HG02970 (cell line): Measurements from ENCODE around the gene KCNG2.
"Not testable (repeated sequence)": the region's sequence is repeated elsewhere in the genome, so short reads cannot be mapped to it uniquely, and the experiment has no call there.

ENCODE experiments used
- ATAC-seq: cut with Tn5 transposase; IDR thresholded peaks from one replicate; pipeline ENCODE4 v1.9.1; 2021; ENCODE audit warnings: mild to moderate bottlenecking, moderate library complexity, moderate number of reproducible peaks; ENCODE audit not compliant: unreplicated experiment, low FRiP score

Gene KCNG2

DNA sequence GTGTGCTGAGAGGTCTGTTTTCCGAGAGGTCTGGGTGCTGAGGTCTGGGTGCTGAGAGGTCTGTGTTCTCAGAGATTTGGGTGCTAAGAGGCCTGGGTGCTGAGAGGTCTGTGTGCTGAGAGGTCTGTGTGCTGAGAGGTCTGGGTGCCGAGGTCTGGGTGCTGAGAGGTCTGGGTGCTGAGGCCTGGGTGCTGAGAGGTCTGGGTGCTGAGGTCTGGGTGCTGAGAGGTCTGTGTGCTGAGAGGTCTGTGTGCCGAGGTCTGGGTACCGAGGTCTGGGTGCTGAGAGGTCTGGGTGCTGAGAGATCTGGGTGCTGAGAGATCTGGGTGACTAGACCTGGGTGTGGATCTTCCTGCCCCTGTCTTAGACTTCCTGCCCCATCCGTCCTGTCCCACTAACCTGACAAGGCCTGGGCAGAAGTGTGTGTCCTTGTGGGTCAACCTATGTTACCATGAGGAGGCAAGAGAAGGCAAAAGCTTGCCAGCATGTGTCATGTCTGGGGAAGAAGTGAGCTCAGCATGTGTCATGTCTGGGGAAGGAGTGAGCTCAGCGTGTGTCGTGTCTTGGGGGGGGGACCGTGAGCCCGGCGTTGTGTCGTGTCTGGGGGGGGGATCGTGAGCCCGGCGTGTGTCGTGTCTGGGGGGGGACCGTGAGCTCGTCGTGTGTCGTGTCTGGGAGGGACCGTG lies 69.3 kb downstream of the KCNG2 start:
- no peak for ATAC-seq

- no peak for ATAC-seq
Measured at GRCh38 chr18:79867666-79868065, 69.9 kb downstream of the KCNG2 start.

GRCh38 chr18:79868168-79868784 lies 70.5 kb downstream of the KCNG2 start:
- no peak for ATAC-seq

DNA sequence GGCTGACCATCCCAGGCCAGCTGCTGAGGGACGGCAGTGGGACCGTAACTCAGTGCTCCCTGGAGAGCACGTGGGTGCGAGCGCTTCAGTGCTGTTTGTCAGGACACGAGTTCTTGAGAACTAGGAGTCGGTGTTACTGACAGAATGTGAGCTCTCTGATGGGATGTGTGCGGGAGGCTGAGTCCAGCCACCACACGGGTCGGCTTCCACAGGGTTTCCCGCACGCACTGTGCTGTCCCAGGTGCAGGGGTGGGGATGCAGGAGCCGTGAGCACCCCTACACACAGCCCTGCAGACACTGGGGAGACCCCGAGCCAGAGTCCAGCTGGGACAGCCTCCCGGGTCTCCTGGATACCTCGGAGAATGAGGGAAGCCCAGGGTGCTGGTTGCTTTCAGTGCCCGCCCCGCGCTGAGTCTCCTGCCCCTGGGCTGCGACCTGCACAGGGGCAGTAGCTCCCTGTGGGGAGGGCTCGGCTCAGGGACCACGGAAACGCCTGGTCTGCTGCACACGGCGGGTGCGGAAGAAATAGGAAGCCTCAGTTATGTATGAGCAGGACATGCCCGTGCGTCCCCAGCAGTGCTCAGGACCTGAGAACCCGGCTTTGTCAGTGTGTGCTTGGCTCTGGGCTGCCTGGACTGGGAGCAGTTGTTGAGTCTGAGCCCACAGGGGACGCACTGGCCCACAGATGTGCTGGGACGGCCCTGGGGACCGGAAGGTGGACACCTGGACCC lies 71.2 kb downstream of the KCNG2 start:
- ATAC-seq: no peak

DNA sequence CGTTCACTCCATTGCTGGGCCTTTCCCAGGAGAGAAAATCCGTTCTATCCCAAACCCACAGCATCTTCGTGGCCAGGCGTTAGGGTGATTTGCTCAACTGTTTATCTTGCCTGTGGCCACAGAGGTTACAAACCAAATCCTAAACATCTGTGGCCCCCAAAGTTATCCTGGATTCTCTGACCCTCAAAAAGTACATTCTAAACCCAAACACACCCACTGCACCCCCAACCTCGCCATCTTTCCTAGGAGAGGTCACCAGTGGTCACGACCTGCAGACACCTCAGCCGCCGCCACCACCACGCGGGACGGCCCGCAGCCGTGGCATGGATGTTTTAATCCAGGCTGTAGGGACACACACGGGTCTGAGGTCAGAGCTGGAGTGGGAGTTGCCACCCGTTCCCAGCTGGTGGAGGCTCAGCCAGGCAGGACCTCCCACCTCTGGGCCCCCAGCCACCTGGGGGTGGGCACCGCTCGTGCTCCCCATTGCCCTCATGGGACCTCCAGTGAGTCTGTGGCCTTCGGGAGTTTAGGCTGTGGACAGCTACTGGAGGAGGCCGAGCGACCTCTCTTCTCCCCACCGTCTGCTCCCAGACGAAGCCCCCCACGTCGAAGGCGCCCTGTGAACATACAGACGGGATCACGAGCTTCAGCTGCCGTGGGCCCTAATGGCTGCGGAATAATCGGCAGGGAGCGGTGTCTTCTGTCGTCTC lies 72.0 kb downstream of the KCNG2 start:
- no peak for ATAC-seq

- no peak for ATAC-seq
Measured at GRCh38 chr18:79870301-79871025, 72.7 kb downstream of the KCNG2 start.

GRCh38 chr18:79871026-79871390 lies 73.3 kb downstream of the KCNG2 start:
- ATAC-seq: no peak

DNA sequence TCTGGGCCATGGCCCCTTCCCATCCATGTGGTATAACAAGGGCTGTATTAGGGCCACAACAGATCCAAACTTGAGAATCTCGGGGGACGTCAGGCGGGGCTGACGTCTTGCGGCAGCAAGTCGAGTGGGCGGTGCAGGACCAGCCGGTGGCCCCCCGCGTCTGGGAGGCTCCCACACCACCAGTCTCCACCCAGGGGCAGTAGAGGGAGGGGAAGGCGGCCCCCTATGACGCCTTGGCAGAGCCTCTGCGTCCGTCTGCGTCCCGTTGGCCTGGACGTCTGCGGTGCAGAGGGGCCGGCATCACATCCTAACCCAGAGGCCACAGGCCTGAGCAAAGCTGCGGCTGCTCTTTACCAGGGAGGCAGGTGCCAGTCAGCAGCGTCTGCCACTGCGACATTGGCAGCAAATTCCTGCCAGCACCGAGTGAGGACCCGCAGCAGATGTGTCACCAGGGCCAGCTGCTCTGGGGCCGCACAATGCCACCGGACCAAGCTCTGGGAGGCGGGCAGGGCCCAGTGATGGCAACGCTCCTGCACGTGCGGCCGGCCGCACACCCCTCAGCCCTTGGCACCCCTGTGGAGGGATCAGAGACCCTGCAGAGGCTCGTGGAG lies 73.8 kb downstream of the KCNG2 start:
- ATAC-seq: no peak

GRCh38 chr18:79872527-79873444 lies 75.0 kb downstream of the KCNG2 start:
- no peak for ATAC-seq

- ATAC-seq: no peak
Measured at GRCh38 chr18:79873449-79874110, 75.8 kb downstream of the KCNG2 start.

- no peak for ATAC-seq
Measured at GRCh38 chr18:79874553-79875530, 77.1 kb downstream of the KCNG2 start.

DNA sequence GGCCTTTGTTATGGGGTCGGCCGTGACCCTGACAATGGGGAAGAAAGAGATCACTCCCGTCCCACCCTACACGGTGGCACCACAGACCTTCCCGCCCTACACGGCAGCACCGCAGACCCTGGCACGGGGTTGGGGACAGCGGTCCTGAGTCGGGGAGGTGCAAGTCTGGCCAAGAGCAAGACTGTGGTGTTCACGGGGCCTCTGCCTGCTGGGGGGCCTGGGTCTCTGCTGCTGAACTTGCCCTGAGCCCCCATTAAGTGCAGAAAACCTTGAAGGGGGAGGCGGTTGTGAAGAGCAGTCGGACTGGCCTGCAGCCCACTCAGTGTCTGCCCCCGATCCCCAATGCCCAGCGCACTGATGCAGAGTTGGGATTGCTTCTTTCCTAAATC lies 77.8 kb downstream of the KCNG2 start:
- ATAC-seq: no peak

DNA sequence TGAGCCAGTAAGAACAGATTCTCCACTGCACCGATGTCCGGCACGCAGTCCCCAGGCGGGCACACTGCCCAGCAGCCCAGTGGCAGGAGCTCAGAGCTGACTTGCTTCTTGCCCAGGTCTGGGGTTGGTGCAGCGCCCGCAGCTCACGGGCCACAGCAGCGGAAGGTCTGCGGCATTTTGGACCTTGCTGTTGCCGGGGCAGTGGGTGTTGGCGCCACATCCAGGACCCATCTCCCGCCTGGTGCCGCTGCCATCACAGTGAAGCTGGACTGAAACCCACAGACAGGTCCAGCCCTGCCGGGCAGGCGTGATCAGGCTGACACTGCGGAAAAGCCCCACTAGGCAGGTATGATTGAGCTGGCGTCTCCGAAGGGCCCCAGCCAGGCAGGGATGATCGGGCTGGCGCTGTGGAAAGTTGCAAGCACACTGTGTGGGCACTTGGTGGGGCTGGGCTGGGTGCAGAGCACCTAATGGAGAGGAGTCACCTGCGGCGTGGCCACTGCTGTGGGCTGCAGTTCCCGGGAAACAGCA lies 78.3 kb downstream of the KCNG2 start:
- ATAC-seq: no peak

- ATAC-seq: no peak
Measured at GRCh38 chr18:79876497-79876896, 78.8 kb downstream of the KCNG2 start.

DNA sequence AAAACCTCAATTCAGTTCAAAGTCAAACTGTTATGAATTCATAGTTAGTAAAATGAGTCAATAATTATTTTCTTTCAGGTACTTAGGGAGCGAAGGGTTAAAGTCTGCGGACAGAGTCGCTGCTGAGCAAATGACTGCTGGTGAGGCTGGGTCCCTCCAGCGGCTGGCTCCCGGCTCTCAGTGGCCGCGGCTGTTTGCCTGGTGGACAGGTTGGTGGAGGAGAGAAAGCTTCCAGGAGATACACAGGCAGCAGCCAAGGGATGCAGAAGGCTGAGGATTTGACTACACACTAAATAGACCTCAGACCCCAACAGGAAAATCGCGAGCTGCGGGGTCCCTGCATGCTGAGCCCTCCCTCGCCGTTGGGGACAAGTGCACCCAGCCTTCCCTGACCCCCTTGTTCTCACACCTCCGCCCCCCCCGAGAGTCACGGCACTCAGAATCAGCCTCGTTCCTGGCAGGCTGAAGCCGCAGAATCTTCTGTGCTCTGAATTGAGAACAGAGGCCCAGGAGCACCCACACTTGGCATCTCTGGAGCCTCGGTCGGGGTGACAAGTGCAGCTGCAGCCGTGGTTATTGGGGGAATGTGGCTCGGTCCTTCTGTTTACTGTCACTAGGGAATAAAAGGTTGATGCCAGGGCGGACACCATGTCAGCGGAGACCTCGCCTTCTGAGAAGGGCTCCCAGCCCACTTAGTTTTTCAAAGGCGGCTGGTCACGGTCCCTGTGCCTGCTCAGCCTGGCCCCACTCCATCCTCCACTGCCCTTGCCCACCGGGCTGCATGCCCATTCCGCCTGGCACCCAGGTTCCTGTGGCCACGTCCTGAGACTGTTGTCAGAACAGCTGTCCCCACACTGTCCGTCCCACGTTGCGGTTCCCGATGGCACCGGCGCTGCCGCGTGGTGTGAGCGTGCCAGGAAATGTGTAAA lies 79.7 kb downstream of the KCNG2 start:
- ATAC-seq: no peak

DNA sequence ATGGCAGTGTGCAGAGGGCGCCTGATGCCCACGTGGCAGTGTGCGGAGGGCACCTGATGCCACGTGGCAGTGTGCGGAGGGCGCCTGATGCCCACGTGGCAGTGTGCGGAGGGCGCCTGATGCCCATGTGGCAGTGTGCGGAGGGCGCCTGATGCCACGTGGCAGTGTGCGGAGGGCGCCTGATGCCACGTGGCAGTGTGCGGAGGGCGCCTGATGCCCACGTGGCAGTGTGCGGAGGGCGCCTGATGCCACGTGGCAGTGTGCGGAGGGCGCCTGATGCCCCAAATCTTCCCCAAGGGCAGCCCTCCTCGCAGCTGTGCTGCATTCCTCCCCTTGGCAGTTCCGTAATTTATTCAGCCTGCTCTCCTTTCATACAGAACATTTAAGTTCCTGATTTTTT lies 80.5 kb downstream of the KCNG2 start:
- ATAC-seq: not testable (repeated sequence)
